ENCODE results near the gene TMEM218.

The TMEM218 gene

GRCh38 chr11:125123194-125123946, 11.9 kb upstream of the TMEM218 start:
- no peak for DNase-seq (ENCODE audit: low read depth in 1 of 2, low spot score in 1 of 2)
- TF ChIP-seq, protein P1, sequence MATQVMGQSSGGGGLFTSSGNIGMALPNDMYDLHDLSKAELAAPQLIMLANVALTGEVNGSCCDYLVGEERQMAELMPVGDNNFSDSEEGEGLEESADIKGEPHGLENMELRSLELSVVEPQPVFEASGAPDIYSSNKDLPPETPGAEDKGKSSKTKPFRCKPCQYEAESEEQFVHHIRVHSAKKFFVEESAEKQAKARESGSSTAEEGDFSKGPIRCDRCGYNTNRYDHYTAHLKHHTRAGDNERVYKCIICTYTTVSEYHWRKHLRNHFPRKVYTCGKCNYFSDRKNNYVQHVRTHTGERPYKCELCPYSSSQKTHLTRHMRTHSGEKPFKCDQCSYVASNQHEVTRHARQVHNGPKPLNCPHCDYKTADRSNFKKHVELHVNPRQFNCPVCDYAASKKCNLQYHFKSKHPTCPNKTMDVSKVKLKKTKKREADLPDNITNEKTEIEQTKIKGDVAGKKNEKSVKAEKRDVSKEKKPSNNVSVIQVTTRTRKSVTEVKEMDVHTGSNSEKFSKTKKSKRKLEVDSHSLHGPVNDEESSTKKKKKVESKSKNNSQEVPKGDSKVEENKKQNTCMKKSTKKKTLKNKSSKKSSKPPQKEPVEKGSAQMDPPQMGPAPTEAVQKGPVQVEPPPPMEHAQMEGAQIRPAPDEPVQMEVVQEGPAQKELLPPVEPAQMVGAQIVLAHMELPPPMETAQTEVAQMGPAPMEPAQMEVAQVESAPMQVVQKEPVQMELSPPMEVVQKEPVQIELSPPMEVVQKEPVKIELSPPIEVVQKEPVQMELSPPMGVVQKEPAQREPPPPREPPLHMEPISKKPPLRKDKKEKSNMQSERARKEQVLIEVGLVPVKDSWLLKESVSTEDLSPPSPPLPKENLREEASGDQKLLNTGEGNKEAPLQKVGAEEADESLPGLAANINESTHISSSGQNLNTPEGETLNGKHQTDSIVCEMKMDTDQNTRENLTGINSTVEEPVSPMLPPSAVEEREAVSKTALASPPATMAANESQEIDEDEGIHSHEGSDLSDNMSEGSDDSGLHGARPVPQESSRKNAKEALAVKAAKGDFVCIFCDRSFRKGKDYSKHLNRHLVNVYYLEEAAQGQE (IDR thresholded peaks at IDR 0.05; ENCODE audit: insufficient replicate concordance, low read depth), result no peak
- TF ChIP-seq, protein P2, sequence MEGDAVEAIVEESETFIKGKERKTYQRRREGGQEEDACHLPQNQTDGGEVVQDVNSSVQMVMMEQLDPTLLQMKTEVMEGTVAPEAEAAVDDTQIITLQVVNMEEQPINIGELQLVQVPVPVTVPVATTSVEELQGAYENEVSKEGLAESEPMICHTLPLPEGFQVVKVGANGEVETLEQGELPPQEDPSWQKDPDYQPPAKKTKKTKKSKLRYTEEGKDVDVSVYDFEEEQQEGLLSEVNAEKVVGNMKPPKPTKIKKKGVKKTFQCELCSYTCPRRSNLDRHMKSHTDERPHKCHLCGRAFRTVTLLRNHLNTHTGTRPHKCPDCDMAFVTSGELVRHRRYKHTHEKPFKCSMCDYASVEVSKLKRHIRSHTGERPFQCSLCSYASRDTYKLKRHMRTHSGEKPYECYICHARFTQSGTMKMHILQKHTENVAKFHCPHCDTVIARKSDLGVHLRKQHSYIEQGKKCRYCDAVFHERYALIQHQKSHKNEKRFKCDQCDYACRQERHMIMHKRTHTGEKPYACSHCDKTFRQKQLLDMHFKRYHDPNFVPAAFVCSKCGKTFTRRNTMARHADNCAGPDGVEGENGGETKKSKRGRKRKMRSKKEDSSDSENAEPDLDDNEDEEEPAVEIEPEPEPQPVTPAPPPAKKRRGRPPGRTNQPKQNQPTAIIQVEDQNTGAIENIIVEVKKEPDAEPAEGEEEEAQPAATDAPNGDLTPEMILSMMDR (IDR thresholded peaks at IDR 0.05; ENCODE audit: insufficient read depth, low read length), result no peak
- TF ChIP-seq SPI1 (IDR thresholded peaks at IDR 0.05; ENCODE audit: borderline replicate concordance, low read depth) (no peak), POLR2AphosphoS5 (IDR thresholded peaks at IDR 0.05; ENCODE audit: low read depth) (no peak), GABPA (IDR thresholded peaks at IDR 0.05; ENCODE audit: low read depth) (no peak)
- no peaks in the 10 kb centered on the region for H3K27me3 ChIP-seq (ENCODE audit: insufficient read depth, poor library complexity, severe bottlenecking)
- no peak overlapping the region for H3K4me3 ChIP-seq (replicated peaks; ENCODE audit: insufficient read depth, low read length)
- peak overlapping the region; percentile 70 for H3K27ac ChIP-seq (replicated peaks)

- Histone ChIP-seq H3K27me3 (ENCODE audit: insufficient read depth, poor library complexity, severe bottlenecking) (no peaks in the 10 kb centered on the region), H3K4me3 (replicated peaks; ENCODE audit: insufficient read depth, low read length) (no peak overlapping the region), H3K27ac (replicated peaks) (no peak overlapping the region)
- TF ChIP-seq POLR2AphosphoS5 (IDR thresholded peaks at IDR 0.05; ENCODE audit: low read depth), result no peak
- TF ChIP-seq GABPA (IDR thresholded peaks at IDR 0.05; ENCODE audit: low read depth), result no peak
- TF ChIP-seq, protein P2 (IDR thresholded peaks at IDR 0.05; ENCODE audit: insufficient read depth, low read length), result no peak
- no peak for TF ChIP-seq SPI1 (IDR thresholded peaks at IDR 0.05; ENCODE audit: borderline replicate concordance, low read depth)
- TF ChIP-seq, protein P1 (IDR thresholded peaks at IDR 0.05; ENCODE audit: insufficient replicate concordance, low read depth), result no peak
- no peak for DNase-seq (ENCODE audit: low read depth in 1 of 2, low spot score in 1 of 2)
Measured at GRCh38 chr11:125117429-125117828, 6.0 kb upstream of the TMEM218 start.

- no peak overlapping the region for H3K4me3 ChIP-seq (replicated peaks; ENCODE audit: insufficient read depth, low read length)
- TF ChIP-seq, protein P1 (IDR thresholded peaks at IDR 0.05; ENCODE audit: insufficient replicate concordance, low read depth), result no peak
- TF ChIP-seq SPI1 (IDR thresholded peaks at IDR 0.05; ENCODE audit: borderline replicate concordance, low read depth), result no peak
- TF ChIP-seq, protein P2 (IDR thresholded peaks at IDR 0.05; ENCODE audit: insufficient read depth, low read length), result no peak
- TF ChIP-seq POLR2AphosphoS5 (IDR thresholded peaks at IDR 0.05; ENCODE audit: low read depth), result no peak
- no peak for TF ChIP-seq GABPA (IDR thresholded peaks at IDR 0.05; ENCODE audit: low read depth)
- no peak overlapping the region for H3K27ac ChIP-seq (replicated peaks)
- DNase-seq (ENCODE audit: low read depth in 1 of 2, low spot score in 1 of 2), result no peak
- no peaks in the 10 kb centered on the region for H3K27me3 ChIP-seq (ENCODE audit: insufficient read depth, poor library complexity, severe bottlenecking)
Measured at GRCh38 chr11:125114518-125114917, 3.1 kb upstream of the TMEM218 start.

Measured in HL-60 (cell line).